Adrenal gland (tissue), 5 donors: ENCODE measurements around the gene MED26.

Experiments used
- POLR2A ChIP-seq, 2 donors: fragments of 450-650 bp; IDR thresholded peaks; one replicate each; pipeline ENCODE4 v1.6.1; 2017; ENCODE audit warnings: antibody characterized with exemption in 2 of 2, mild to moderate bottlenecking in 2 of 2, moderate library complexity in 1 of 2
- TF ChIP-seq, protein P1 (sequence below), 6 experiments: fragments of 450-650 bp in 4 of 6; fragments of 200-600 bp in 2 of 6; sonication (generic) in 1 of 6; IDR thresholded peaks; 1 replicate in 5 of 6; 2 replicates in 1 of 6; pipeline versions ENCODE4 v1.5.1 to v1.8.0; 2016 to 2021; ENCODE audit warnings: antibody characterized with exemption in 6 of 6, mild to moderate bottlenecking in 2 of 6, moderate library complexity in 1 of 6
- donor health status: DM: no; HTN: no; CAD: no.

DNA sequence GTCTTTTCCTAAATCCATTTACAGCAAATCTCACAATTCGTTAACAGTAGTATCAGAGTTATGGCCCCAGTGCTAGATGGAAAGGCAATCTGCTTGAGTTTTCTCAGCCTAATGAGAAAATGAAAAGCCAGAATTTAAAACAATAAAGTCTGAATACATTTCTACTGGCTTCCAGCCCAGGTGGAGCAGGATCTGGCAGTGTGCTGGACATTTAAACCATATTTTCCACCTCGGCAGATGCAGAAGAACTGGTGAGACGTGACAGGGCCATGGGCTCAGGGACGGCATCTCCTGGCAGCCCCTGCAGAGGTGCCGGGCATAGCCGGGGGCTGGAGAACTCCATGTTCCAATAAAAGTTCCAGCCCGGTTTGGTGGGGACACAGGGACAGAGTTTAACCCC, 24.9 kb upstream of the MED26 start:
- TF ChIP-seq, protein P1, sequence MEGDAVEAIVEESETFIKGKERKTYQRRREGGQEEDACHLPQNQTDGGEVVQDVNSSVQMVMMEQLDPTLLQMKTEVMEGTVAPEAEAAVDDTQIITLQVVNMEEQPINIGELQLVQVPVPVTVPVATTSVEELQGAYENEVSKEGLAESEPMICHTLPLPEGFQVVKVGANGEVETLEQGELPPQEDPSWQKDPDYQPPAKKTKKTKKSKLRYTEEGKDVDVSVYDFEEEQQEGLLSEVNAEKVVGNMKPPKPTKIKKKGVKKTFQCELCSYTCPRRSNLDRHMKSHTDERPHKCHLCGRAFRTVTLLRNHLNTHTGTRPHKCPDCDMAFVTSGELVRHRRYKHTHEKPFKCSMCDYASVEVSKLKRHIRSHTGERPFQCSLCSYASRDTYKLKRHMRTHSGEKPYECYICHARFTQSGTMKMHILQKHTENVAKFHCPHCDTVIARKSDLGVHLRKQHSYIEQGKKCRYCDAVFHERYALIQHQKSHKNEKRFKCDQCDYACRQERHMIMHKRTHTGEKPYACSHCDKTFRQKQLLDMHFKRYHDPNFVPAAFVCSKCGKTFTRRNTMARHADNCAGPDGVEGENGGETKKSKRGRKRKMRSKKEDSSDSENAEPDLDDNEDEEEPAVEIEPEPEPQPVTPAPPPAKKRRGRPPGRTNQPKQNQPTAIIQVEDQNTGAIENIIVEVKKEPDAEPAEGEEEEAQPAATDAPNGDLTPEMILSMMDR (IDR thresholded peaks at IDR 0.05), result no peak
- TF ChIP-seq POLR2A (IDR thresholded peaks at IDR 0.05), result no peak
